Measurements from ENCODE around the gene NCAPG2. TPM values are rescaled to one million over a fixed set of nuclear protein-coding genes. Genes with fewer than 3 reads are reported as not detected.

The NCAPG2 gene
- total and polyA plus RNA-seq, 2 experiments from 2014 or later: 38.7 to 91.2 TPM

DNA sequence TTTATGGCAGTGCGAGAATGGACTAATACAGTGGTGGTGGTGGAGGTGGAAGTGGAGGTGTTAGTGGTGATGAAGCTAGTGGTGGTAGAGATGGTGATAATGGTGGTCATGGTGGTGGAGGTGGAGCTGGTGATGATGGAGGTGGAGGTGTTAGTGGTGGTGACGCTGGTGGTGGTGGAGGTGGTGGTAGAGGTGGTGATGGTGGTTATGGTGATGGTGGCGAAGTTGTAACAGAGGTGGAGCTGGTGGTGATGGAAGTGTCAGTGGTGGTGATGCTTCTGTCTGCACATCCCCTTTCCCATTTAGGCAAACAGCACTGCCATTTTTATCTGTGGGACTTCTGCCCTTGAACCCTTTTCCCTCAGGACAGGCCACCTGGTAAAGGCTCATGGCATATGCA lies 109.5 kb downstream of the NCAPG2 start (continued):
- TF ChIP-seq ZNF462 (CRISPR knock-in tag; IDR thresholded peaks at IDR 0.05): no peak
- no peak for TF ChIP-seq POLR2AphosphoS5 (IDR thresholded peaks at IDR 0.05; ENCODE audit: low read depth)
- TF ChIP-seq CREB1 (CRISPR knock-in tag; IDR thresholded peaks at IDR 0.05; ENCODE audit: low read depth): no peak
- no peak for TF ChIP-seq STAT1 (IDR thresholded peaks at IDR 0.05; ENCODE audit: unreplicated experiment)

DNA sequence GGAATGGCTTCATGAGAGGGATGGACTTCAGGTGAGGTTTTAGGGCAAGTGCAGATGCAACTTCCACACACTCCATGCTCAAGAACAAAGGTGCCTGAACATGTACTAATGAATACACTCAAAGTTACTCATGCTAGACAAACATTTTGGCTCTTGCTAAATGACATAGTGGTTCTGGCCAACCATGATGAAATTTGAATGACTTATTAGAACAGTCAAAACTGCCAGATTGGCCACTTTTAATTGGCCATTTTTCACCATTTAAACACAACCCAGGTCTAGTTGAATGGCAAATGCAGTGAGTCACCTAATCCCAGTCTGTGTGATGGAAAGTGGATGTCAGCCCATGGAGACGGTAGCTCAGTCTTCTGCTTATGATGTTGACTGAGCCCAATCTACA lies 112.1 kb downstream of the NCAPG2 start:
- peaks cover 17% of the 10 kb centered on the region for H3K9me3 Mint-ChIP-seq
- no peak for ATAC-seq
- H3K4me1 ChIP-seq (ENCODE audit: insufficient read depth): no peaks in the 10 kb centered on the region
- TF ChIP-seq ZNF114 (CRISPR knock-in tag; IDR thresholded peaks at IDR 0.05) (no peak), JUNB (IDR thresholded peaks at IDR 0.05; ENCODE audit: unreplicated experiment) (no peak), POLR2AphosphoS5 (IDR thresholded peaks at IDR 0.05; ENCODE audit: low read depth) (no peak)
- TF ChIP-seq, protein P1, sequence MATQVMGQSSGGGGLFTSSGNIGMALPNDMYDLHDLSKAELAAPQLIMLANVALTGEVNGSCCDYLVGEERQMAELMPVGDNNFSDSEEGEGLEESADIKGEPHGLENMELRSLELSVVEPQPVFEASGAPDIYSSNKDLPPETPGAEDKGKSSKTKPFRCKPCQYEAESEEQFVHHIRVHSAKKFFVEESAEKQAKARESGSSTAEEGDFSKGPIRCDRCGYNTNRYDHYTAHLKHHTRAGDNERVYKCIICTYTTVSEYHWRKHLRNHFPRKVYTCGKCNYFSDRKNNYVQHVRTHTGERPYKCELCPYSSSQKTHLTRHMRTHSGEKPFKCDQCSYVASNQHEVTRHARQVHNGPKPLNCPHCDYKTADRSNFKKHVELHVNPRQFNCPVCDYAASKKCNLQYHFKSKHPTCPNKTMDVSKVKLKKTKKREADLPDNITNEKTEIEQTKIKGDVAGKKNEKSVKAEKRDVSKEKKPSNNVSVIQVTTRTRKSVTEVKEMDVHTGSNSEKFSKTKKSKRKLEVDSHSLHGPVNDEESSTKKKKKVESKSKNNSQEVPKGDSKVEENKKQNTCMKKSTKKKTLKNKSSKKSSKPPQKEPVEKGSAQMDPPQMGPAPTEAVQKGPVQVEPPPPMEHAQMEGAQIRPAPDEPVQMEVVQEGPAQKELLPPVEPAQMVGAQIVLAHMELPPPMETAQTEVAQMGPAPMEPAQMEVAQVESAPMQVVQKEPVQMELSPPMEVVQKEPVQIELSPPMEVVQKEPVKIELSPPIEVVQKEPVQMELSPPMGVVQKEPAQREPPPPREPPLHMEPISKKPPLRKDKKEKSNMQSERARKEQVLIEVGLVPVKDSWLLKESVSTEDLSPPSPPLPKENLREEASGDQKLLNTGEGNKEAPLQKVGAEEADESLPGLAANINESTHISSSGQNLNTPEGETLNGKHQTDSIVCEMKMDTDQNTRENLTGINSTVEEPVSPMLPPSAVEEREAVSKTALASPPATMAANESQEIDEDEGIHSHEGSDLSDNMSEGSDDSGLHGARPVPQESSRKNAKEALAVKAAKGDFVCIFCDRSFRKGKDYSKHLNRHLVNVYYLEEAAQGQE (IDR thresholded peaks at IDR 0.05; ENCODE audit: unreplicated experiment): no peak

More for the DNA sequence above, 112.1 kb downstream of the NCAPG2 start:
- Histone ChIP-seq H3K27me3 (ENCODE audit: insufficient read depth) (peaks cover 60% of the 10 kb centered on the region), H3K27ac (ENCODE audit: low read depth) (no peak overlapping the region), H3K9me2 (ENCODE audit: insufficient read depth) (0 out of 2 replicates have a peak, but pooled peaks cover 13% of the 10 kb centered on the region), H2AFZ (no peak overlapping the region), H4K20me1 (replicated peaks; ENCODE audit: insufficient read depth) (no peaks in the 10 kb centered on the region), H3K36me3 (ENCODE audit: insufficient read depth) (no peaks in the 10 kb centered on the region), H3K4me2 (no peak overlapping the region), H3K4me3 (no peak overlapping the region), H3F3A (replicated peaks; ENCODE audit: low read depth) (no peaks in the 10 kb centered on the region), H3K79me2 (replicated peaks; ENCODE audit: insufficient read depth) (no peaks in the 10 kb centered on the region)
- DNase-seq (ENCODE audit: low spot score): no peak
- Mint-ChIP-seq H3K36me3 (ENCODE audit: low read depth) (peaks cover 5% of the 10 kb centered on the region), H3K4me3 (no peak overlapping the region), H3K4me1 (0 out of 3 replicates have a peak, but pooled peaks cover 4% of the 10 kb centered on the region), H3K27ac (no peak overlapping the region), H3K27me3 (ENCODE audit: insufficient read depth, low read depth, poor library complexity) (peaks cover 38% of the 10 kb centered on the region)

All from GM23338 (cell line).